Uterus (tissue), 2 donors: ENCODE measurements around the gene SHANK2.
"Not testable (repeated sequence)": the region's sequence is repeated elsewhere in the genome, so short reads cannot be mapped to it uniquely, and the experiment has no call there.

Source experiments
- CTCF ChIP-seq, 4 experiments: fragments of 200-600 bp in 2 of 4; fragments of 450-650 bp in 2 of 4; sonication (generic) in 2 of 4; IDR thresholded peaks; one replicate each; pipeline ENCODE4 v1.5.1; 2016 to 2019; ENCODE audit warnings: antibody characterized with exemption in 4 of 4, mild to moderate bottlenecking in 2 of 4, moderate library complexity in 1 of 4
- POLR2A ChIP-seq, 2 donors: fragments of 450-650 bp; IDR thresholded peaks; one replicate each; pipeline ENCODE4 v1.6.1; 2016; ENCODE audit warnings: antibody characterized with exemption in 2 of 2, mild to moderate bottlenecking in 1 of 2, moderate library complexity in 1 of 2

GRCh38 chr11:71233896-71234852 lies 18.2 kb downstream of the SHANK2 start:
- not testable (repeated sequence) for TF ChIP-seq CTCF, POLR2A (IDR thresholded peaks at IDR 0.05)
